HG03571 (cell line): Measurements from ENCODE around the gene MACF1.

Experiments
- ATAC-seq: cut with Tn5 transposase; IDR thresholded peaks from one replicate; pipeline ENCODE4 v1.9.1; 2021; ENCODE audit not compliant: unreplicated experiment

The MACF1 gene

GRCh38 chr1:39258146-39258924 is 53.8 kb downstream of the MACF1 start:
- ATAC-seq, result no peak

- no peak for ATAC-seq
Observed at GRCh38 chr1:39258925-39259244, 54.4 kb downstream of the MACF1 start.

GRCh38 chr1:39261712-39262221 is 57.3 kb downstream of the MACF1 start:
- no peak for ATAC-seq

GRCh38 chr1:39262802-39263201 is 58.3 kb downstream of the MACF1 start:
- ATAC-seq, result no peak

GRCh38 chr1:39266269-39266668 is 61.8 kb downstream of the MACF1 start:
- ATAC-seq, result no peak

GRCh38 chr1:39266792-39267191 is 62.3 kb downstream of the MACF1 start:
- no peak for ATAC-seq

- no peak for ATAC-seq
Observed at GRCh38 chr1:39268112-39268581, 63.7 kb downstream of the MACF1 start.

- ATAC-seq, result no peak
Observed at GRCh38 chr1:39268906-39269305, 64.4 kb downstream of the MACF1 start.

GRCh38 chr1:39269349-39269748 is 64.9 kb downstream of the MACF1 start:
- ATAC-seq, result no peak

GRCh38 chr1:39269791-39270342 is 65.4 kb downstream of the MACF1 start:
- peak; percentile 57 for ATAC-seq

- ATAC-seq, result no peak
Observed at GRCh38 chr1:39270368-39270767, 65.9 kb downstream of the MACF1 start.

GRCh38 chr1:39272027-39272797 is 67.7 kb downstream of the MACF1 start:
- ATAC-seq, result peak; percentile 58

- no peak for ATAC-seq
Observed at GRCh38 chr1:39272798-39273469, 68.4 kb downstream of the MACF1 start.

- no peak for ATAC-seq
Observed at GRCh38 chr1:39275836-39276507, 71.5 kb downstream of the MACF1 start.

- ATAC-seq, result no peak
Observed at GRCh38 chr1:39277879-39278278, 73.4 kb downstream of the MACF1 start.

- no peak for ATAC-seq
Observed at GRCh38 chr1:39282537-39283216, 78.2 kb downstream of the MACF1 start.

- no peak for ATAC-seq
Observed at GRCh38 chr1:39283858-39284257, 79.4 kb downstream of the MACF1 start.

GRCh38 chr1:39287541-39287940 is 83.0 kb downstream of the MACF1 start:
- no peak for ATAC-seq

- ATAC-seq, result no peak
Observed at GRCh38 chr1:39288735-39289465, 84.4 kb downstream of the MACF1 start.
